ENCODE measurements around the gene BMP2K. TPM values are rescaled to one million over a fixed set of nuclear protein-coding genes. Genes with fewer than 3 reads are reported as not detected.
"Not testable (repeated sequence)": the region's sequence is repeated elsewhere in the genome, so short reads cannot be mapped to it uniquely, and the experiment has no call there.

The BMP2K gene
- total and polyA plus RNA-seq, 2 donors from 2014 or later, result 6.0 to 43.1 TPM

DNA sequence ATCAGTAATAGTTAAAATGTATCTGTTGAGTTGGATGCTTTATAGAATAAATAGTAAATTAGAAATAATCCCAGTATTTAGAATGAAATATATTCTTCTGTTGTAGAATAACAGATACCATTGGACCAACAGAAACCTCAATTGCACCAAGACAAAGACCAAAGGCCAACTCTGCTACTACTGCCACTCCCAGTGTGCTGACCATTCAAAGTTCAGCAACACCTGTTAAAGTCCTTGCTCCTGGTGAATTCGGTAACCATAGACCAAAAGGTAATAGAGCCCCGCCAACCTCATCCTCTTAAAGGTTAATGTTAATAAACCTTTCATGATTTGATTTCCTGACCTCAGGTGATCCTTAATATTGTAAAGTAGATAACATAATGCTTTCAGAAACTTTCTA, 89.3 kb downstream of the BMP2K start:
- no peaks in the 10 kb centered on the region for H3K27me3 ChIP-seq (ENCODE audit: control insufficient read depth, insufficient read depth, low read length)
- peaks cover 0 to 5% (median 0%) of the 10 kb centered on the region in 3 donors for H3K36me3 ChIP-seq (ENCODE audit: control insufficient read depth in 2 of 3, insufficient read depth in 3 of 3, low read length in 3 of 3)
- TF ChIP-seq, protein P1, sequence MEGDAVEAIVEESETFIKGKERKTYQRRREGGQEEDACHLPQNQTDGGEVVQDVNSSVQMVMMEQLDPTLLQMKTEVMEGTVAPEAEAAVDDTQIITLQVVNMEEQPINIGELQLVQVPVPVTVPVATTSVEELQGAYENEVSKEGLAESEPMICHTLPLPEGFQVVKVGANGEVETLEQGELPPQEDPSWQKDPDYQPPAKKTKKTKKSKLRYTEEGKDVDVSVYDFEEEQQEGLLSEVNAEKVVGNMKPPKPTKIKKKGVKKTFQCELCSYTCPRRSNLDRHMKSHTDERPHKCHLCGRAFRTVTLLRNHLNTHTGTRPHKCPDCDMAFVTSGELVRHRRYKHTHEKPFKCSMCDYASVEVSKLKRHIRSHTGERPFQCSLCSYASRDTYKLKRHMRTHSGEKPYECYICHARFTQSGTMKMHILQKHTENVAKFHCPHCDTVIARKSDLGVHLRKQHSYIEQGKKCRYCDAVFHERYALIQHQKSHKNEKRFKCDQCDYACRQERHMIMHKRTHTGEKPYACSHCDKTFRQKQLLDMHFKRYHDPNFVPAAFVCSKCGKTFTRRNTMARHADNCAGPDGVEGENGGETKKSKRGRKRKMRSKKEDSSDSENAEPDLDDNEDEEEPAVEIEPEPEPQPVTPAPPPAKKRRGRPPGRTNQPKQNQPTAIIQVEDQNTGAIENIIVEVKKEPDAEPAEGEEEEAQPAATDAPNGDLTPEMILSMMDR (IDR thresholded peaks at IDR 0.05; ENCODE audit: borderline replicate concordance, extremely low read depth, insufficient read depth), result no peak
- FAIRE-seq (peak; percentile 42), DNase-seq (no peak)
- H3K27ac ChIP-seq (ENCODE audit: low read depth in 2 of 2, low read length in 2 of 2), result no peak overlapping the region
- no peaks in the 10 kb centered on the region for H3K4me1 ChIP-seq (ENCODE audit: control insufficient read depth in 2 of 3, insufficient read depth in 2 of 3, low read depth in 1 of 3, low read length in 3 of 3)
- H3K9me3 ChIP-seq (ENCODE audit: control insufficient read depth in 2 of 3, insufficient read depth in 1 of 3, low read length in 3 of 3), result no peaks in the 10 kb centered on the region
- no peak overlapping the region for H3K4me3 ChIP-seq (ENCODE audit: low read length in 3 of 3)
- no peak overlapping the region for H3K9ac ChIP-seq (ENCODE audit: low read length in 3 of 3)
- intact Hi-C loops (cut with DNase I), result loop anchor here (10.0 kb wide), 1 partner anchor 251 kb away; no protein-coding TSS in a partner anchor

GRCh38 chr4:78868712-78869111, 92.6 kb downstream of the BMP2K start:
- H3K4me1 ChIP-seq (ENCODE audit: control insufficient read depth in 2 of 3, insufficient read depth in 2 of 3, low read depth in 1 of 3, low read length in 3 of 3); FAIRE-seq; H3K9me3 ChIP-seq (ENCODE audit: control insufficient read depth in 2 of 3, insufficient read depth in 1 of 3, low read length in 3 of 3); DNase-seq; H3K27ac ChIP-seq (ENCODE audit: low read depth in 2 of 2, low read length in 2 of 2); H3K9ac ChIP-seq (ENCODE audit: low read length in 3 of 3); H3K4me3 ChIP-seq (ENCODE audit: low read length in 3 of 3); H3K27me3 ChIP-seq (ENCODE audit: control insufficient read depth, insufficient read depth, low read length): not testable (repeated sequence)
- intact Hi-C loops (cut with DNase I), result loop anchor here (10.0 kb wide), 1 partner anchor 254 kb away; no protein-coding TSS in a partner anchor
- peaks cover 0 to 22% (median 3%) of the 10 kb centered on the region in 3 donors for H3K36me3 ChIP-seq (ENCODE audit: control insufficient read depth in 2 of 3, insufficient read depth in 3 of 3, low read length in 3 of 3)

DNA sequence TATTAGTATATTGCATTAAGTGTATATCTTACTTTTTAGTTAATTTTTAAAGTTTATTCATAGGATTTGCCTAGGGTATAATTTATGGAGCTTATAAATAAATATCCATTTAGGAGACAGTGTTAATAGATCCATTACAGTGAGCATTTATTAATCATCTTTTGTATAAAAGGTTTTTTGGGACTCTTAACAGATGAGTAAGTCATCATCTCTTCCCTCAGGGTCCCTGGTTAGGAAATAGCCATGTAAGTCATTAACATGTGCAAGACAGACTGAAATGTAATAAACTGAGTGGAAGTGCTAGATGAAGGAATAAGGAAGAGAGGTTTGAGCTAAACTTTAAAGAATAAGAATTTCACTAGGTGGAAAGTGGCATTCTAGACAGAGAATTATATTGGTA, 93.9 kb downstream of the BMP2K start:
- FAIRE-seq, result no peak
- no peak overlapping the region for H3K4me3 ChIP-seq (ENCODE audit: low read length in 3 of 3)
- H3K9ac ChIP-seq (ENCODE audit: low read length in 3 of 3), result no peak overlapping the region
- H3K27me3 ChIP-seq (ENCODE audit: control insufficient read depth, insufficient read depth, low read length), result no peaks in the 10 kb centered on the region
- TF ChIP-seq, protein P1 (IDR thresholded peaks at IDR 0.05; ENCODE audit: borderline replicate concordance, extremely low read depth, insufficient read depth), result no peak
- DNase-seq, result no peak
- no peak overlapping the region for H3K27ac ChIP-seq (ENCODE audit: low read depth in 2 of 2, low read length in 2 of 2)
- intact Hi-C loops (cut with DNase I), result no loop called here
- peaks cover 0 to 22% (median 6%) of the 10 kb centered on the region in 3 donors for H3K36me3 ChIP-seq (ENCODE audit: control insufficient read depth in 2 of 3, insufficient read depth in 3 of 3, low read length in 3 of 3)
- no peaks in the 10 kb centered on the region for H3K4me1 ChIP-seq (ENCODE audit: control insufficient read depth in 2 of 3, insufficient read depth in 2 of 3, low read depth in 1 of 3, low read length in 3 of 3)
- no peaks in the 10 kb centered on the region for H3K9me3 ChIP-seq (ENCODE audit: control insufficient read depth in 2 of 3, insufficient read depth in 1 of 3, low read length in 3 of 3)

DNA sequence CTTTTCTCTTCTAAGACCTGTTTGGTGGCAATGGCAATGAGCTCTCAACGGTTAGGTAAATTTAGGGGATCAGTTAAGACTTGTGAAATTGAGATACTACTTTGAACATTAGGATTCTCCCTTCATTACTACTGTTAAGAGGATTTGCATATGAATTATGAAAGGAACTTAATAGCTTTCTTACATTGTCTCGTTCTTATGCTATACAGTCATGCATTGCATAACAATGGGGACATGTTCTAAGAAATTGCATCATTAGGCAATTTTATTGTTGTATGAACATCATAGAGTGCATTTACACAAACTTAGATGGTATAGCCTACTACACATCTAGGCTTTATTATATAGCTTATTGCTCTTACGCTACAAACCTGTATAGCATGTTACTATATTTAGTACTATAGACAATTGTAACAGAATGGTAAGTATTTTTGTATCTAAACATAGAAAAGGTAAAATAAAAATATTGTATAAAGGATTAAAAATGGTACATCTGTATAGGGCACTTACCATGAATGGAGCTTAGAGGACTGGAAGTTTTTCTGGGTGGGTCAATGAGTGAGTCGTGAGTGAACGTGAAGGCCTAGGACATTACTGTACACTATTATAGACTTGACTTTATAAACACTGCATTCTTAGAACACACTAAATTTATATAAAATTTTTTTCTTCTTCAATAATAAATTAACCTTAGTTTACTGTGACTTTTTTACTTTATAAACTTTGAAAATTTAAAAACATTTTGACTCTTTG, 100.6 kb downstream of the BMP2K start:
- Histone ChIP-seq H3K4me1 (ENCODE audit: control insufficient read depth in 2 of 3, insufficient read depth in 2 of 3, low read depth in 1 of 3, low read length in 3 of 3) (no peaks in the 10 kb centered on the region), H3K4me3 (ENCODE audit: low read length in 3 of 3) (no peak overlapping the region), H3K9ac (ENCODE audit: low read length in 3 of 3) (no peak overlapping the region), H3K27me3 (ENCODE audit: control insufficient read depth, insufficient read depth, low read length) (no peaks in the 10 kb centered on the region), H3K9me3 (ENCODE audit: control insufficient read depth in 2 of 3, insufficient read depth in 1 of 3, low read length in 3 of 3) (no peaks in the 10 kb centered on the region), H3K36me3 (ENCODE audit: control insufficient read depth in 2 of 3, insufficient read depth in 3 of 3, low read length in 3 of 3) (peaks cover 0 to 20% (median 8%) of the 10 kb centered on the region in 3 donors), H3K27ac (ENCODE audit: low read depth in 2 of 2, low read length in 2 of 2) (no peak overlapping the region)
- peak; percentile 94 for FAIRE-seq
- intact Hi-C loops (cut with DNase I), result no loop called here
- DNase-seq, result no peak
- TF ChIP-seq, protein P1 (IDR thresholded peaks at IDR 0.05; ENCODE audit: borderline replicate concordance, extremely low read depth, insufficient read depth), result no peak

Measured in kidney (tissue), 14 donors.